ENCODE measurements around the gene STAG1.

STAG1 gene

DNA sequence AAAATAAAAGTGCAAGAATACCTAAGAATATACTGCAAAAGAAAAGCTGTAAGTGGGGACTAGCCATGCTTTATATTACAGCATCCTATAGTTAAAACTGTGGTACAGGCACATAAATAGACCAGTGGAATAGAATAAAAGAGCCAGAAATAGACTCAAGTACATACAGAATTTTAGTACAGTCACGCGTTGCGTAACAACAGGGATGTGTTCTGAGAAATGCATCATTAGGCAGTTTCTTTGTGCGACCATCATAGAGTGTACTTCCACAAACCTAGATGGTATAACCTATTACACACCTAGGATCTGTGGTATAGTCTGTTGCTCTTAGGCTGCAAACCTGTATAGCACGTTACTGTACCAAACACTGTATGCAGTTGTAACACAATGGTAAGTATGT is 440.2 kb downstream of the STAG1 start:
- Histone ChIP-seq H3K27me3 (ENCODE audit: insufficient read depth, poor library complexity, severe bottlenecking) (no peaks in the 10 kb centered on the region), H3K27ac (replicated peaks) (no peak overlapping the region), H3K4me3 (replicated peaks; ENCODE audit: insufficient read depth, low read length) (no peak overlapping the region)
- TF ChIP-seq, protein P1, sequence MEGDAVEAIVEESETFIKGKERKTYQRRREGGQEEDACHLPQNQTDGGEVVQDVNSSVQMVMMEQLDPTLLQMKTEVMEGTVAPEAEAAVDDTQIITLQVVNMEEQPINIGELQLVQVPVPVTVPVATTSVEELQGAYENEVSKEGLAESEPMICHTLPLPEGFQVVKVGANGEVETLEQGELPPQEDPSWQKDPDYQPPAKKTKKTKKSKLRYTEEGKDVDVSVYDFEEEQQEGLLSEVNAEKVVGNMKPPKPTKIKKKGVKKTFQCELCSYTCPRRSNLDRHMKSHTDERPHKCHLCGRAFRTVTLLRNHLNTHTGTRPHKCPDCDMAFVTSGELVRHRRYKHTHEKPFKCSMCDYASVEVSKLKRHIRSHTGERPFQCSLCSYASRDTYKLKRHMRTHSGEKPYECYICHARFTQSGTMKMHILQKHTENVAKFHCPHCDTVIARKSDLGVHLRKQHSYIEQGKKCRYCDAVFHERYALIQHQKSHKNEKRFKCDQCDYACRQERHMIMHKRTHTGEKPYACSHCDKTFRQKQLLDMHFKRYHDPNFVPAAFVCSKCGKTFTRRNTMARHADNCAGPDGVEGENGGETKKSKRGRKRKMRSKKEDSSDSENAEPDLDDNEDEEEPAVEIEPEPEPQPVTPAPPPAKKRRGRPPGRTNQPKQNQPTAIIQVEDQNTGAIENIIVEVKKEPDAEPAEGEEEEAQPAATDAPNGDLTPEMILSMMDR (IDR thresholded peaks at IDR 0.05; ENCODE audit: insufficient read depth, low read length): no peak
- no peak for TF ChIP-seq SPI1 (IDR thresholded peaks at IDR 0.05; ENCODE audit: borderline replicate concordance, low read depth)
- no peak for TF ChIP-seq POLR2AphosphoS5 (IDR thresholded peaks at IDR 0.05; ENCODE audit: low read depth)
- TF ChIP-seq GABPA (IDR thresholded peaks at IDR 0.05; ENCODE audit: low read depth): no peak
- TF ChIP-seq, protein P2, sequence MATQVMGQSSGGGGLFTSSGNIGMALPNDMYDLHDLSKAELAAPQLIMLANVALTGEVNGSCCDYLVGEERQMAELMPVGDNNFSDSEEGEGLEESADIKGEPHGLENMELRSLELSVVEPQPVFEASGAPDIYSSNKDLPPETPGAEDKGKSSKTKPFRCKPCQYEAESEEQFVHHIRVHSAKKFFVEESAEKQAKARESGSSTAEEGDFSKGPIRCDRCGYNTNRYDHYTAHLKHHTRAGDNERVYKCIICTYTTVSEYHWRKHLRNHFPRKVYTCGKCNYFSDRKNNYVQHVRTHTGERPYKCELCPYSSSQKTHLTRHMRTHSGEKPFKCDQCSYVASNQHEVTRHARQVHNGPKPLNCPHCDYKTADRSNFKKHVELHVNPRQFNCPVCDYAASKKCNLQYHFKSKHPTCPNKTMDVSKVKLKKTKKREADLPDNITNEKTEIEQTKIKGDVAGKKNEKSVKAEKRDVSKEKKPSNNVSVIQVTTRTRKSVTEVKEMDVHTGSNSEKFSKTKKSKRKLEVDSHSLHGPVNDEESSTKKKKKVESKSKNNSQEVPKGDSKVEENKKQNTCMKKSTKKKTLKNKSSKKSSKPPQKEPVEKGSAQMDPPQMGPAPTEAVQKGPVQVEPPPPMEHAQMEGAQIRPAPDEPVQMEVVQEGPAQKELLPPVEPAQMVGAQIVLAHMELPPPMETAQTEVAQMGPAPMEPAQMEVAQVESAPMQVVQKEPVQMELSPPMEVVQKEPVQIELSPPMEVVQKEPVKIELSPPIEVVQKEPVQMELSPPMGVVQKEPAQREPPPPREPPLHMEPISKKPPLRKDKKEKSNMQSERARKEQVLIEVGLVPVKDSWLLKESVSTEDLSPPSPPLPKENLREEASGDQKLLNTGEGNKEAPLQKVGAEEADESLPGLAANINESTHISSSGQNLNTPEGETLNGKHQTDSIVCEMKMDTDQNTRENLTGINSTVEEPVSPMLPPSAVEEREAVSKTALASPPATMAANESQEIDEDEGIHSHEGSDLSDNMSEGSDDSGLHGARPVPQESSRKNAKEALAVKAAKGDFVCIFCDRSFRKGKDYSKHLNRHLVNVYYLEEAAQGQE (IDR thresholded peaks at IDR 0.05; ENCODE audit: insufficient replicate concordance, low read depth): no peak
- DNase-seq (ENCODE audit: low read depth in 1 of 2, low spot score in 1 of 2): peak in 1 of 2 experiments; percentile 4

DNA sequence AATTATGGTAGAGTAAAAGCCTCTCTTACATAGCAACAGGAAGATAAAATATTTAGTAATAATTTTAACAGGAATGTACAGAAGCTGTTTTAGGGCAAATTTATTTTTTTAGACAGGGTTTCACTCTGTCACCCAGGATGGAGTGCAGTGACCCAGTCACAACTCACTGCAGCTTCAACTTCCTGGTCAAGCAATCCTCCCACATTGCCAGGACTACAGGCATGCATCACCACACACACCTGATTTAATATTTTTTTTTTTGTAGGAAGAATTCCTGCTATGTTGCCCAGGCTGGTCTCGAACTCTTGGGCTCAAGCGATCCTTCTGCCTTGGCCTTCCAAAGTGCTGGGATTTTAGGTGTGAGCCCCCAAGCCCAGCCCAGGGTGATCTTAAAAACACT is 440.9 kb downstream of the STAG1 start:
- no peak for DNase-seq (ENCODE audit: low read depth in 1 of 2, low spot score in 1 of 2)
- Histone ChIP-seq H3K27me3 (ENCODE audit: insufficient read depth, poor library complexity, severe bottlenecking) (no peaks in the 10 kb centered on the region), H3K27ac (replicated peaks) (no peak overlapping the region), H3K4me3 (replicated peaks; ENCODE audit: insufficient read depth, low read length) (no peak overlapping the region)
- TF ChIP-seq, protein P1 (IDR thresholded peaks at IDR 0.05; ENCODE audit: insufficient read depth, low read length): no peak
- TF ChIP-seq GABPA (IDR thresholded peaks at IDR 0.05; ENCODE audit: low read depth) (no peak), SPI1 (IDR thresholded peaks at IDR 0.05; ENCODE audit: borderline replicate concordance, low read depth) (no peak), POLR2AphosphoS5 (IDR thresholded peaks at IDR 0.05; ENCODE audit: low read depth) (no peak)
- TF ChIP-seq, protein P2 (IDR thresholded peaks at IDR 0.05; ENCODE audit: insufficient replicate concordance, low read depth): no peak

DNA sequence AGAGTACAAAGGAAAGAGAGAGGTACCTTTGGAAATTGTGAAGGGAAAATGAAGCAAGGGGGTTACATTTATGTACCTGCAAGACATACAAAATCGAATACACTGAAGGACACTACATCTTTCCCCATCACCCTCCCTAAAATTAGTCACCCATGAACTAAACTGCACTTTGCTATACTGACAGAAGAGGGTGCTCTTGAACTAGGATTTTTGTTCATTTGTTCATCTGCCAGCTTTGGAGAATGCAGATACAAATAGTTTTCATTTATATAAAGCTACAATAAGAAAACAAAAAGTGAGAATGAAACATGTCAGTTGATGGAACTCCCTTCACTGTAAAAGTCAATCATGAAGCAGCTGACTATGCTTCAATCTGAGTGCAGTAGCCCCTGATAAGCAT is 446.3 kb downstream of the STAG1 start:
- TF ChIP-seq, protein P2 (IDR thresholded peaks at IDR 0.05; ENCODE audit: insufficient replicate concordance, low read depth): no peak
- no peak for TF ChIP-seq GABPA (IDR thresholded peaks at IDR 0.05; ENCODE audit: low read depth)
- no peak for TF ChIP-seq POLR2AphosphoS5 (IDR thresholded peaks at IDR 0.05; ENCODE audit: low read depth)
- TF ChIP-seq, protein P1 (IDR thresholded peaks at IDR 0.05; ENCODE audit: insufficient read depth, low read length): no peak
- no peak for TF ChIP-seq SPI1 (IDR thresholded peaks at IDR 0.05; ENCODE audit: borderline replicate concordance, low read depth)
- Histone ChIP-seq H3K27me3 (ENCODE audit: insufficient read depth, poor library complexity, severe bottlenecking) (no peaks in the 10 kb centered on the region), H3K4me3 (replicated peaks; ENCODE audit: insufficient read depth, low read length) (no peak overlapping the region), H3K27ac (replicated peaks) (no peak overlapping the region)
- DNase-seq (ENCODE audit: low read depth in 1 of 2, low spot score in 1 of 2): no peak
